CD4-positive, alpha-beta T cell treated with Interleukin-6 at 100 ng/mL for 8 hours (primary cell): Measurements from ENCODE around the gene POTEF.
A peak's percentile ranks its signal among the peaks of the same experiment; 100 is the strongest.
"Not testable (repeated sequence)": the region's sequence is repeated elsewhere in the genome, so short reads cannot be mapped to it uniquely, and the experiment has no call there.

Source experiments
- DNase-seq: peaks from one replicate; pipeline ENCODE4 v3.0.0-alpha.2; 2020; ENCODE audit warnings: mixed read lengths, low spot score

POTEF gene

GRCh38 chr2:130152816-130153595 lies 24.0 kb upstream of the POTEF start:
- DNase-seq, result no peak

- DNase-seq, result not testable (repeated sequence)
Measured at GRCh38 chr2:130152136-130152815, 23.3 kb upstream of the POTEF start.

- DNase-seq, result not testable (repeated sequence)
Measured at GRCh38 chr2:130151145-130151512, 22.1 kb upstream of the POTEF start.

- DNase-seq, result no peak
Measured at GRCh38 chr2:130150181-130151144, 21.4 kb upstream of the POTEF start.

- not testable (repeated sequence) for DNase-seq
Measured at GRCh38 chr2:130148515-130148914, 19.5 kb upstream of the POTEF start.

- DNase-seq, result peak; percentile 45
Measured at GRCh38 chr2:130145006-130145414, 16.0 kb upstream of the POTEF start, which contains the start of gene CCDC74B. TSS of gene CCDC74B (minus strand) at chr2:130145112. CDS start at chr2:130144996, 116 bp downstream.

DNA sequence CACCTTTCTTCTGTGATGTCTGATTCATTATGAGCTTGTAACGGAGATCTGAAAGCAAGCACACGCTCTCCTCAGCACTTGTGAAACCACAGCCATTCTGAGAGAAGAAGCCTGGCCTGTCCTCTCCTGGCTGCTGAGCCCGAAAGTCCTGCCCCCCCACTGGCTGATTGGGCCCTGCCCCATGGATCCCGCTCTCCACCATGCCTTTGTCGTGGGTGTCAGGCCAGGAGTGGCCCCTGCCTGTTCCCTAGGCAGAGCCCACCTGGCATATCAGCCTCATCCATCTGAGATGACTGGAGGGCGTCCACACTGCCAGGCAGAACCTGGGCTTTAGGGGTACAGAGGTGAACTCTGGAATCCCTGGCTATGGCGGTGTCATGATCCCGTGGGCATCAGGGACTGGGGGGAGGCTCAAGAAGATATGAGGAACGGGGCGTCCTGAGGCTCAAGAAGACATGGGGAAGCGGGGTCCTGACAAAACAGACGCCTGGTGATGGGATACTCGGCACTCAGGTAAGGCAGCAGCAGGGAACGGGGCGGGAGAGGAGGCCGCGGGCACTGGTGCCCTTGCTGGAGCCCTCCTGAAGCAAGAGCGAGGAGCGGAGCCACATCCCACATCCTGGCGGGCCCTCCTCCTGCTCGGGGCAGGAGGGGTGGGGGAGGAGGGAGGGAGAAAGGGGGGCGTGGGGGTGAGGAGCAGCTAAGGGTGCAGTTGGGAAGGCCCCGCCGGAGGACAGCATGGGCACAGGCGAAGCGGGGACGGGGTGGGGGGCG lies 14.4 kb upstream of the POTEF start:
- DNase-seq, result not testable (repeated sequence)

DNA sequence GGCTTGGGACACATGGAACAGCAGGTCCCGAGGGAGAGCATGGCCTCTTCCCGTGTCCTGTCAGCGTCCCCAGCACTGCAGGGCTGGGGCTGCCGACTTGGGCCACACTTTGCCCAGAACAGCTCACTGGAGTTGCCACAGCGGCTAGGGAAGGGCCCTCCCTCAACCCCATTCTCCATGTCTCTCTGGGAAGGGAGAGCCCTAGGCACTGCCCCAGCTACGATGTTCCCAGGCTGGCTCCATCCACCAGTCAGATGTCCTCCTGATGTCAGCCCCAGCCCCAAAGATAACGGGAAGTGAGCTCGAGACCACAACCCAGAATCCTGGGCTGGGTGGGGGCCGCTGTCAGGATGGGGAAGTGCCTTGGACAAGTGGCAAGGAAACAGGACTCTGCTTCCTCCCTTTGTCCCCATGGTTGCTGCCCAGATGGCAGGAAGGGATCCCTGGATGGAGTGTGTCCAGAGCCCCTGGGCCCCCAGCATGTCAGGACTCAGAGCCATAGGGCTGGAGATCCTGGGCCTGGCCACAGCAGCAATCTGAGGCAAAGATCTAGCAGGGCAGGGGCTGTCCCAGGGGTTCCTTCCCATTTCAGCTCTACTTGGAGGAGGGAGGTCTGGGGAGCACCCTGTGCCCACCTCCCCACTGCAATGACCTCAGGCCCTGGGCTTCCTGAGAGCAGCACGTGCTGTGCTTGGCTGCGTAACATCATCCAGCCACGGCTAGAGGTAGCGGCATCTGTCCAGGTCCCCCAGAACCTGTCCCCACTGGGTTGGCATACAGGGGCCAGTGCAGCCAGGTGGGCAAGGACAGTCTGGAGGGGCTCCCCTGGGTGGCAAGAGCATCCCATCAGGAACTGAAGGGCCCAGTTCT lies 13.6 kb upstream of the POTEF start:
- DNase-seq, result not testable (repeated sequence)

DNA sequence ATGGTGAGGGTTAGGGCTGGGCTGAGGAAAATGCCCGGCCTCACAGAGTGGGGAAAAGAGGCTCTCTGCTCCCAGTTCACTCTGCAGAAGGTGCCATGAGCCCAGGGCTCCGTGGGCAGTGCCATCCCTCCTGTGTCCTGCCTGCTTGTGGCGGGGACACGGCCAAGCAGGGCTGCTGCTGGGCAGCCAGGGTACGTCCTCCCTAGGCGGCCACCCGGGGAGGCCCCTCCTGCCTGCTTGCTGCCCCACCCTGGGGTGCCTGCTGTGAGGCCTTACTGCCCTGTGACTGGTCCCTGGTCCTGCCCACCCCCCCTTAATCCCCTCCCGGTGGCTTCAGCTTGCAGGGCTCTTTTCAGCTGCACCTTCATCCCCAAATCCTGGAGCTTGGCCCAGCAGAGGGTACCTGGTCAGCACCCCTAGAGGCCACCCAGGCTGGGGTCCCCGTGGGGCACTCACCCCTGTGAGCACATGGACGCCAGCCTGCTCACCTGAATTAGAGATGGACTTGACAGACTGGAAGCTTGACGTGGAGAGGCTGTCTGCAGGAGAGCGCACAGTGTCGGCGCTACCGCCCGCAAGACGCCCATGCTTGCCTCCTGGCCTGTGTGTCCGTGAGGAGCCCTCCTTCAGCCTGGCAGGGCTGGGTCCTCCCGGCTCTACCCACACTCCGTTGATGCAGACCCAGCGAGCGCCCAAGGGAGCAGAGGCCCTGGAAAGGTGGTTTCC lies 12.8 kb upstream of the POTEF start:
- not testable (repeated sequence) for DNase-seq

DNA sequence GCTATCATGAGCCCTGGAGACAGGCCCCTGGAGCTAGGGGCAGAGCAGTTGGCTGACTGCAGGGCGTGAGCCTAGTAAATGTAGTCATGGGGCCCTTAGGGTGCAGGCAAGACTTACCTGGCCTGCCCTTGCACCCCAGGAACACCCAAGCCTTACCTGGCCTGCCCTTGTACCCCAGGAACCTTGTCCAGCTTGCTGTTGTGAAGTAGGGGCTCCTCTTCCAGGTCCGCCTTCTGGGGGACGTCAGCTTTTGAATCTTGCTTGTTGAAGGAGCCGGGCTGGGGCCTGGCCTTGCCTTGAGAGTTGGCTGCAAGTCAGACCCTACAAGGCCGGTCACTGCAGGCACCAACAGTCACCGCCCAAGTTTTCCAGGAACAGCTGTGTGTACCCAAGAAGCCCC lies 12.0 kb upstream of the POTEF start:
- DNase-seq, result not testable (repeated sequence)

GRCh38 chr2:130140516-130140915 lies 11.5 kb upstream of the POTEF start:
- not testable (repeated sequence) for DNase-seq

DNA sequence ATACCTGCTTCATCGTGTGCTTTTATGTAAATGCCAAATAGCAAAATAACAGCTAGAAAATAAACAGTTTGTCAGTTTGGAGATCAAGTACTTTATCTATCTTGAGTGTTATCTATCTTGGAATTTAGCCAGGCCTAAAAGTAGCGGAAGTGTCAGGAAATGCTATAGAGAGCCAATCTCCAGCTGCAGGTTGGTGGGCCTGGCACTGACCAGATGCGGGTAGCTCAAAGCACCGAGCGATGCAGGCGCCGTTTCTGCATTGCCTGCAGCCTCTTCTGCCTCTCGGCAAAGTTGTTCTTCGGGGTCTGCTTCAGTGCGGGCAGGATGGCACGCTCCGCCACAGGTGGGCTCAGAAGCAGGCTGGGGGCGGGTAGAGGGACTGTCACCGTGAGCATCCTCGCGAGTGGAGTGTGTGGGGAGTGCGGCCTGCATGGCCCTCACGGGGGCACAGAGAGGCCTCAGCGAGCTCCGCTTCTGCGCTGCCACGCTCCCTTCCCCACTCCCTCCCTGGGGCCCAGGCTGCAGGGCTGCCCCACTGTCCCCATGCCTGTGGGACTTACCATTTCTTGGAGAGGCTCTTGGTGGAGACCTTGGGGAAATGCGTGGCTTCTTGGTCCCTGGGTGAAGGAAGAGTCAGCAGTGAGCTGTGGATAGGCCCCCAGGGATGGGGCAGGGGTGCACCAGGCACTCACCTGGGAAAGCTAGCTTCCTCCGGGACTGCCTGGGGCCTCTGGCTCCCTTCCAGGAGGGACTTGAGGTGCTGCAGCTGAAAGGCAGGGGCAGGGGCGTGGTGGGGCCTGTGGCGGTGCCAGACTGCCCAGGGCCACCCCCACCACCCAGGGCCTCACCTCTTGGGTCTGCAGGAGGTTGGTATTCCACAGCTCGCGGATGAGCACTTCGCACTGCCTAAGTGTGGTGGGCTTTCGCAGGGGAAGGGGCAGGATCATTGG lies 10.6 kb upstream of the POTEF start:
- DNase-seq, result not testable (repeated sequence)

DNA sequence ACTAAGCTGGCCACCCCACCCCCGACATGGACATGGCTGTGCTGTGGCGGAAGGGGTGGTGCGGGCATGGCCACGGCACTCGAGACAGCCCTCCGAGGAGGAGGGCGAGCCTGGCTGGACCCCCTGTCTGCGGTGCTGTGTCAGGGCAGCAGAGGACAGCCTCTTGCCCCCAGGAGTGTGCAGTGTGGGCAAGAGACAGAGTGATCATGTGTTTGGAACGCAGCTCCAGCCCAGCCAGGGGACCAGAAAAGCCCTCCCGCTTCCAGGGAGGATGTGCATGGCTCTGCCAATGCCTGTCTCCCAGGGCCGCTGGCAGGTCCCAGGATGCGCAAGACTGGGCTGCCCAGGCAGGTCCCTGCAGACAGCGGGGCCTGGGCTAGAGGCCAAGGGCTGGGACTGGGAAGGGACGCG lies 9.8 kb upstream of the POTEF start:
- not testable (repeated sequence) for DNase-seq

DNA sequence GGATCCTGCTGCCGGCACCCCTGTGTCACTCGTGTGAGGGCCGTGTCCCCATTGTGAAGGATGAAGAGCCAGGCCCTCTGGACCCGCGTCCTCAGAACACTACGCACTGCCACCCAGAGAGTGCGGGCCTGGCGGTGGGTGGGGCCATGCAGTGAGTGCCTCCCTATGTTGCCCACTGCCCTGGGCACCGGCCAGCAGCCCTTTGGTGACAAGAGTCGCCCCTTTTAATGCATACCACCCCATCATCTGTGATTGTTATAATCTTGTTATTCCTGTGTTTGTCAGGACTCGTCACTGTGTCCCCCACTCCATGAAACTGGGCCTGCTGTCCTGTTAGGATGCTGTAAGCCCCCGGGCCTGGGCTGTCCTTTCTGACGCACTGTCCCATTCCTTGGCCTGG lies 9.3 kb upstream of the POTEF start:
- not testable (repeated sequence) for DNase-seq

DNA sequence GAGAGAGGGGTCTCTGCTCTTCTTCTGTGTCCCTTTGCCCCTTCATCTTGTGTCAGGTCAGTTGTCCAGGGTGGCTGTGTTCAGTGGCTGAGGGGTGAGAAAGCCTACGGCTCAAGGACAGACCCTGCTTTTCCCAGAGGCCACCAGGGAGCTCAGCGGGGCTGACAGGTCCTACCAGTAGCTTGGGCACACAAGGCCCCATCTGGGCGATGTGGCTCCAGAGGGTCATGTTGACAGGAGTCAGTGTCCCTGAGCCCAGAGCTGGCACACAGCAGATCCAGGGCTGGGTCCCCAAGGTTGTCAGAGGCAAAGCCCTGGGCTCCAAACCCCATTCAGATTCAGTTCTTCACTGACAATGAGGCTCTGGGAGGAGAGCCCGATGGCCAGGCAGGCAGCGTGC lies 8.1 kb upstream of the POTEF start:
- DNase-seq, result not testable (repeated sequence)

- not testable (repeated sequence) for DNase-seq
Measured at GRCh38 chr2:130136546-130136945, 7.5 kb upstream of the POTEF start.

GRCh38 chr2:130135692-130136541 lies 6.9 kb upstream of the POTEF start:
- no peak for DNase-seq
